ENCODE results near the gene SRGAP1.

SRGAP1 gene

DNA sequence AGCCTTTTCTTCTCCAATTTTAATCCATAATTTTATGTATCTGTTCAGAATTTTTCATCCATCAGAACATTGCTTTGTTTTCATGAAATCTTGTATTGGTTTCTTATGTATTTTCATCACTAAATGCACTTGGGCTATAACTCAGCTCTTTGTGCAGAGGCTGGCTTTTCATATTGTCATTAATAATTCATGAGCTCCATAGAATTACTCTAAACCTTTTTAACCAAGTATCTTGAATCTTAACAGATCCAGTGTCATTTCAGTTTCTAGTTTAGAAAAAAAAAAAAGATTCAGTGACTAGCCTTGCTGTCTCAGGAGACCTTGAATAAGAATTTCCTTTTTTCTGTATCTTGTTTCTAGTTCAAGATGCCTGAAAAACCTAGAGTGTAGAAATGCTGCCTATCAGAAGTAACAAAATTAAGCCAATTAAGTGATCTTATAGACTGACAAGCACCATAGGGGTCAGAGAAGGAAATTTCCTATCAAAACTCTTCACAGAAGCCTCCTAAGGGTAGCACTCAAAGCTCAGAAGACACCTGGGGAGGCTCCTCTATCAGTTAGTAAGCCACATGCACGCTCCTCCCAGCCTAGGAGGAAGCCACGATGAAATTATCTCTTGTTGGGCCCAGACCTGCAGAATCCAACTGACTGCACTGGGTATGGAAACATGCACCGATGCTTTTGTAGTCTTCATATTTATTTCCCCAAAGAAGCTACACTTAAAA lies 214.2 kb downstream of the SRGAP1 start:
- TF ChIP-seq, protein P1, sequence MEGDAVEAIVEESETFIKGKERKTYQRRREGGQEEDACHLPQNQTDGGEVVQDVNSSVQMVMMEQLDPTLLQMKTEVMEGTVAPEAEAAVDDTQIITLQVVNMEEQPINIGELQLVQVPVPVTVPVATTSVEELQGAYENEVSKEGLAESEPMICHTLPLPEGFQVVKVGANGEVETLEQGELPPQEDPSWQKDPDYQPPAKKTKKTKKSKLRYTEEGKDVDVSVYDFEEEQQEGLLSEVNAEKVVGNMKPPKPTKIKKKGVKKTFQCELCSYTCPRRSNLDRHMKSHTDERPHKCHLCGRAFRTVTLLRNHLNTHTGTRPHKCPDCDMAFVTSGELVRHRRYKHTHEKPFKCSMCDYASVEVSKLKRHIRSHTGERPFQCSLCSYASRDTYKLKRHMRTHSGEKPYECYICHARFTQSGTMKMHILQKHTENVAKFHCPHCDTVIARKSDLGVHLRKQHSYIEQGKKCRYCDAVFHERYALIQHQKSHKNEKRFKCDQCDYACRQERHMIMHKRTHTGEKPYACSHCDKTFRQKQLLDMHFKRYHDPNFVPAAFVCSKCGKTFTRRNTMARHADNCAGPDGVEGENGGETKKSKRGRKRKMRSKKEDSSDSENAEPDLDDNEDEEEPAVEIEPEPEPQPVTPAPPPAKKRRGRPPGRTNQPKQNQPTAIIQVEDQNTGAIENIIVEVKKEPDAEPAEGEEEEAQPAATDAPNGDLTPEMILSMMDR (IDR thresholded peaks at IDR 0.05; ENCODE audit: control insufficient read depth, insufficient read depth, low read depth, low read length, missing control alignments): no peak
- DNase-seq (ENCODE audit: low read depth): no peak
- no peak overlapping the region for H3K4me3 ChIP-seq (ENCODE audit: control insufficient read depth, low read depth, low read length)

DNA sequence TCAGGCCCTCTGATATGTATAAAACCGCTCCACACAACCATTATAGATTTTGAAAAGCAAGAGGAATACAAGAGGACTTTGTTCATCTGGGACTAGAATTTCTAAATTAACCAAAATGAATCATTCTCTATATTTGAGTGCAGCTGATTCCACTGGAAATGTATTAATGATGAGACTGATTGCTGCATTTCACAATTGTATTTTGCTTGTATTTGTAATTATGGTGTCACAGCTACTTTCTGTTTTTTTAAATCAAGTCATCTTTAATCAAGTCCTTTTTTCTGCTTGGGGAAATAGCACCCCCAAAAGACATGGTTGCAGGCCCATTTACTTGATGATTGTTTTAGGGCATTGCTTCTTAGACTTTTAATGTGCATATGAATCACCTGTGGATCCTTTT lies 215.2 kb downstream of the SRGAP1 start:
- no peak for DNase-seq (ENCODE audit: low read depth)
- TF ChIP-seq, protein P1 (IDR thresholded peaks at IDR 0.05; ENCODE audit: control insufficient read depth, insufficient read depth, low read depth, low read length, missing control alignments): no peak
- no peak overlapping the region for H3K4me3 ChIP-seq (ENCODE audit: control insufficient read depth, low read depth, low read length)

DNA sequence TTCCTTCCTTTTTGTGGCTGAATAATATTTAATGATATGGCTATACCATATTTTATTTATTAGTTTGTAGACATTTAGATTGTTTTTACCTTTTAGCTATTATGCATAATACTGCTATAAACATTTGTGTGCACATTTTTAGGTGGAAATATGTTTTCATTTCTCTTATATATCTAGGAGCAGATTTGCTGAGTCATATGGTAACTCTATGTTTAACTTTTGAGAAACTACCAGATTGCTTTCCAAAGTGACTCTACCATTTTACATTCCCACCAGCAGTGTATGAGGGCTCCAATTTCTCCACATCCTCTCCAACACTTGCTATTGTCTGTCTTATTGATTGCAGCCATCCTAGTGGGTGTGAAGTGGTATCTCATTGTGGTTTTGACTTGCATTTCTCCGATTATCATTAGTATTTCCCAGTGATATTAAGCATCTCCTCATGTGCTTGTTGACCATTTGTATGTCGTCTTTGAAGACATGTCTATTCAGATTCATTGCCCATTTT lies 217.4 kb downstream of the SRGAP1 start:
- TF ChIP-seq, protein P1 (IDR thresholded peaks at IDR 0.05; ENCODE audit: control insufficient read depth, insufficient read depth, low read depth, low read length, missing control alignments): no peak
- H3K4me3 ChIP-seq (ENCODE audit: control insufficient read depth, low read depth, low read length): no peak overlapping the region
- no peak for DNase-seq (ENCODE audit: low read depth)

DNA sequence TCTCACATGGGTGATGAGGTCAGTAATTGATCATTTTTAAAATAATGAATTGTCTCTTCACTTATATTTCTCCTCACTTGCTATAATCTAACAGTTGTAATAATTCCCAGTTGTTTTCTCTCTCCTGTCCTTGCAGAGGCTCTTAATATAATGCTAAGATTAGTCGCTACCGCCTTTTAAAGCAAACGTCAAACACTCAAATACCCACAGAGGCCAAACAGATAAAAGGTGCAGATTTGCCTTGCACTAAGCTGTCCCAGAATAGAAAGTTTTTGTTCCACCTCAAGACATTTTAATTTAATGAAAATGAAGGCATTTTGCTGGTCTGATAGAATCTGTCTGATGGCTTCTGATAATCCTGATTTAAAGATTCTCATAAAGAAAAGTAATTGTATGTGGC lies 218.6 kb downstream of the SRGAP1 start:
- no peak for DNase-seq (ENCODE audit: low read depth)
- H3K4me3 ChIP-seq (ENCODE audit: control insufficient read depth, low read depth, low read length): no peak overlapping the region
- TF ChIP-seq, protein P1 (IDR thresholded peaks at IDR 0.05; ENCODE audit: control insufficient read depth, insufficient read depth, low read depth, low read length, missing control alignments): no peak

DNA sequence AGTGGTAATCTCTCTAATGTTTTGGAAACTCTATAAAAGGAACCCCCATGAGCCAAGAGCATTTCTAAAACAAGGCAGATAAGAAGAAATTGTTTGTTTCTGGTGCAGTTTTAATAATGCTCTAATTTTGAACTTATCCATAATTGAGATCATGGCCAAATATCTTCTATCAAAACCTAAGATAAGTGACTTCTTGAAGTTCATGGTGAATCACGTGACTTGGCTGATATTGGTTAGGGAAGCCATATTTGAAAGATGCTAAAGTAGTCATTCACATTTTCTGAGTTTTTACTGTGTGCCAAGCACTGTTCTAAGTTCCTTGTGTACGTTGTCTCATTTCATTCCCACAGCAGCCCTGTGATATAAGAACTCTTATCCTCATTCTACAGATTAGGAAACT lies 219.7 kb downstream of the SRGAP1 start:
- DNase-seq (ENCODE audit: low read depth): no peak
- TF ChIP-seq, protein P1 (IDR thresholded peaks at IDR 0.05; ENCODE audit: control insufficient read depth, insufficient read depth, low read depth, low read length, missing control alignments): no peak
- H3K4me3 ChIP-seq (ENCODE audit: control insufficient read depth, low read depth, low read length): no peak overlapping the region

DNA sequence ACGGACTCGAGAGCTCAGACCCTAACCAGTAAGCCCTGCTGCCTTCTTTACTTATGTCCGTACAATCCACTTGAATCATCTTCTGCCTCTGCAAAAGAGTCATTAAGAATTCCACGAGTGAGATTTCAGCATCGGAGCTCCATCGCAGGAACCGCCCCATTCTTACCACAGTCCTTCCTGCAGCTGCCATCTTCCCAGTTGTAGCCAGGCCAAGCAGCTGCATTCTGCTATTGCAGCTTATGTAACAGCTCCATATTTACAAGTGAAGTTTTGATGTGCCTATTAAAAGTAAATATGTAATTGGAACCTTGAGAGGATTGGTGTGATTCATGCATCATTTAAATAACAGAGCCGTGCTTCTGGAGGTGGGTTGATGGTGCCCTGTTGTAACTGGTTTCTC lies 220.2 kb downstream of the SRGAP1 start:
- no peak overlapping the region for H3K4me3 ChIP-seq (ENCODE audit: control insufficient read depth, low read depth, low read length)
- TF ChIP-seq, protein P1 (IDR thresholded peaks at IDR 0.05; ENCODE audit: control insufficient read depth, insufficient read depth, low read depth, low read length, missing control alignments): no peak
- DNase-seq (ENCODE audit: low read depth): no peak
